Loucy (cell line): Measurements from ENCODE around the gene MED13L.
A peak's percentile ranks its signal among the peaks of the same experiment; 100 is the strongest.
"Not testable (repeated sequence)": the region's sequence is repeated elsewhere in the genome, so short reads cannot be mapped to it uniquely, and the experiment has no call there.

Source experiments
- H2AFZ ChIP-seq: fragments of 200-600 bp; sonication (generic); 2 replicates; pipeline ENCODE4 v1.6.0; 2016; ENCODE audit warnings: antibody characterized with exemption, mild to moderate bottlenecking, low read length, moderate library complexity
- H3F3A ChIP-seq: fragments of 200-600 bp; 2 replicates; pipeline ENCODE4 v1.6.0; 2016; ENCODE audit warnings: antibody characterized with exemption, low read depth, mild to moderate bottlenecking
- H3K27me3 ChIP-seq: fragments of 200-600 bp; sonication (generic); 2 replicates; pipeline ENCODE4 v1.6.1; 2014; ENCODE audit warnings: low read length, mild to moderate bottlenecking; ENCODE audit not compliant: insufficient read depth, poor library complexity, severe bottlenecking
- H3K36me3 ChIP-seq: fragments of 200-600 bp; sonication (generic); 2 replicates; pipeline ENCODE4 v1.6.1; 2016; ENCODE audit warnings: low read length; ENCODE audit not compliant: insufficient read depth
- H3K4me1 ChIP-seq: fragments of 200-600 bp; sonication (generic); 2 replicates; pipeline ENCODE4 v1.5.1; 2014; ENCODE audit warnings: low read length, mild to moderate bottlenecking; ENCODE audit not compliant: insufficient read depth, poor library complexity, severe bottlenecking
- H3K4me2 ChIP-seq: fragments of 200-600 bp; sonication (generic); 2 replicates; pipeline ENCODE4 v1.6.0; 2014; ENCODE audit warnings: antibody characterized with exemption, low read length, low read depth, mild to moderate bottlenecking; ENCODE audit not compliant: poor library complexity, severe bottlenecking
- H3K4me3 ChIP-seq: fragments of 200-600 bp; sonication (generic); 2 replicates; pipeline ENCODE4 v1.5.1; 2014; ENCODE audit warnings: low read length, mild to moderate bottlenecking, mixed read lengths; ENCODE audit not compliant: poor library complexity, severe bottlenecking
- H3K79me2 ChIP-seq: fragments of 200-600 bp; sonication (generic); 2 replicates; pipeline ENCODE4 v1.6.1; 2014; ENCODE audit warnings: low read length; ENCODE audit not compliant: insufficient read depth
- H3K9ac ChIP-seq: fragments of 200-600 bp; sonication (generic); 2 replicates; pipeline ENCODE4 v1.6.0; 2014; ENCODE audit warnings: mild to moderate bottlenecking, low read depth, low read length, moderate library complexity; ENCODE audit not compliant: poor library complexity, severe bottlenecking
- H3K9me2 ChIP-seq: fragments of 200-600 bp; sonication (generic); replicated peaks from 2 replicates; pipeline ENCODE4 v1.6.1; 2016; ENCODE audit warnings: low read depth, low read length, mixed read lengths
- H3K9me3 ChIP-seq: fragments of 200-600 bp; sonication (generic); 2 replicates; pipeline ENCODE4 v1.6.1; 2014; ENCODE audit warnings: mild to moderate bottlenecking, antibody characterized with exemption, low read length, low read depth; ENCODE audit not compliant: insufficient read depth
- H4K20me1 ChIP-seq: fragments of 200-600 bp; sonication (generic); 2 replicates; pipeline ENCODE4 v1.6.0; 2014; ENCODE audit warnings: antibody characterized with exemption, low read length, mild to moderate bottlenecking; ENCODE audit not compliant: insufficient read depth, poor library complexity, severe bottlenecking
- EZH2phosphoT487 ChIP-seq: fragments of 200-600 bp; IDR thresholded peaks from 2 replicates; pipeline ENCODE4 v1.6.1; 2018; ENCODE audit warnings: antibody characterized with exemption, mild to moderate bottlenecking, moderate library complexity, borderline replicate concordance
- TF ChIP-seq, protein P1 (sequence below): fragments of 200-600 bp; sonication (generic); conservative IDR thresholded peaks from 2 replicates; pipeline ENCODE4 v1.5.1; 2014; ENCODE audit warnings: mild to moderate bottlenecking, antibody characterized with exemption, low read length

MED13L gene

DNA sequence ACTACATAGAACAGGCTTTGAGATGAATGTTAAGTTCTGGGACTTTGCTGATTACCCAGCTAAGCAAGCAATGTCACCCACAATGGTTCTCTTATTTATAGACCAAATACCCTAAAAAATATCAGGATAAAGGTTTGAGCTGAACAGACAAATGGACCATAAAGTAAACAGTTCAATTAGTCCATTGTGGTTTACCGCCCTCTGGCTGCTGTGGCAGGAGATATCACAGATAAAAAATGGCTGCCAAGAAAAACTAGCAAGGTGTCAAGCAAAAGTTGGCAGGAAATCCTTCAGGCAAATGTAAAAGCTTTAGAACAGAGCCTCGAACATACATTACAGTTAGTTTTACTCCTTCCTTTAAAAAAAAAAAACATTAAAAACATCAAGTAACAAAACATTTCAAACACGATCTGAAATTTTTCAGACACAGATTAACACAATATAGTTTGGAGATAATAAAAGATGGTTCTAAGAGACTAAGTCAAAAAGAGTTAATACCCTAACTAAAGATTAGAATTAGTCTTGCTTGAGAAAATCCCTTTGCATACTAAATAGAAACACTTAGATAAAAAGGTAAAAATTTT is 41.3 kb downstream of the MED13L start:
- H3K9me2 ChIP-seq, result no peaks in the 10 kb centered on the region
- TF ChIP-seq, protein P1, sequence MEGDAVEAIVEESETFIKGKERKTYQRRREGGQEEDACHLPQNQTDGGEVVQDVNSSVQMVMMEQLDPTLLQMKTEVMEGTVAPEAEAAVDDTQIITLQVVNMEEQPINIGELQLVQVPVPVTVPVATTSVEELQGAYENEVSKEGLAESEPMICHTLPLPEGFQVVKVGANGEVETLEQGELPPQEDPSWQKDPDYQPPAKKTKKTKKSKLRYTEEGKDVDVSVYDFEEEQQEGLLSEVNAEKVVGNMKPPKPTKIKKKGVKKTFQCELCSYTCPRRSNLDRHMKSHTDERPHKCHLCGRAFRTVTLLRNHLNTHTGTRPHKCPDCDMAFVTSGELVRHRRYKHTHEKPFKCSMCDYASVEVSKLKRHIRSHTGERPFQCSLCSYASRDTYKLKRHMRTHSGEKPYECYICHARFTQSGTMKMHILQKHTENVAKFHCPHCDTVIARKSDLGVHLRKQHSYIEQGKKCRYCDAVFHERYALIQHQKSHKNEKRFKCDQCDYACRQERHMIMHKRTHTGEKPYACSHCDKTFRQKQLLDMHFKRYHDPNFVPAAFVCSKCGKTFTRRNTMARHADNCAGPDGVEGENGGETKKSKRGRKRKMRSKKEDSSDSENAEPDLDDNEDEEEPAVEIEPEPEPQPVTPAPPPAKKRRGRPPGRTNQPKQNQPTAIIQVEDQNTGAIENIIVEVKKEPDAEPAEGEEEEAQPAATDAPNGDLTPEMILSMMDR, result peak; percentile 86
- no peak for TF ChIP-seq EZH2phosphoT487
- H3K9me3 ChIP-seq, result no peaks in the 10 kb centered on the region
- H3K9ac ChIP-seq, result peak overlapping the region; percentile 44
- no peak overlapping the region for H2AFZ ChIP-seq
- H3K4me1 ChIP-seq, result peaks cover 20% of the 10 kb centered on the region
- H3K4me2 ChIP-seq, result peak overlapping the region; percentile 65
- peaks cover 88% of the 10 kb centered on the region for H3K79me2 ChIP-seq
- H3K27me3 ChIP-seq, result no peaks in the 10 kb centered on the region
- no peaks in the 10 kb centered on the region for H3F3A ChIP-seq
- H4K20me1 ChIP-seq, result peaks cover 27% of the 10 kb centered on the region
- peak overlapping the region; percentile 55 for H3K4me3 ChIP-seq
- no peaks in the 10 kb centered on the region for H3K36me3 ChIP-seq

DNA sequence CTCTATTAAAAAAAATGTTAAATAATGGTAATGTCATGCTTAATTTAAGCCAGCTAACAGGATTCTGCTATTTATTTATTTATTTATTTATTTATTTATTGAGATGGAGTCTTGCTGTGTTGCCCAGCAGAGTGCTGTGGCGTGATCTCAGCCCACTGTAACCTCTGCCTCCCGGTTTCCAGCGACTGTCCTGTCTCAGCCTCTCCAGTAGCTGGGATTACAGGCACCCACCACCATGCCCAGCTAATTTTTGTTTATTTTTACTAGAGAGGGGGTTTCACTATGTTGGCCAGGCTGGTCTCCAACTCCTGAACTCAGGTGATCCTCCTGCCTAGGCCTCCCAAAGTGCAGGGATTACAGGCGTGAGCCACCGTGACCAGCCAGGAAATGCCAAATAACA is 43.3 kb downstream of the MED13L start:
- H2AFZ ChIP-seq, H3K27me3 ChIP-seq, H3K4me3 ChIP-seq, H3K9ac ChIP-seq, H3K9me2 ChIP-seq, H3K4me2 ChIP-seq, H3K9me3 ChIP-seq, H3K36me3 ChIP-seq, H3F3A ChIP-seq: not testable (repeated sequence)
- H3K4me1 ChIP-seq, result peaks cover 20% of the 10 kb centered on the region
- peaks cover 19% of the 10 kb centered on the region for H4K20me1 ChIP-seq
- peaks cover 85% of the 10 kb centered on the region for H3K79me2 ChIP-seq

DNA sequence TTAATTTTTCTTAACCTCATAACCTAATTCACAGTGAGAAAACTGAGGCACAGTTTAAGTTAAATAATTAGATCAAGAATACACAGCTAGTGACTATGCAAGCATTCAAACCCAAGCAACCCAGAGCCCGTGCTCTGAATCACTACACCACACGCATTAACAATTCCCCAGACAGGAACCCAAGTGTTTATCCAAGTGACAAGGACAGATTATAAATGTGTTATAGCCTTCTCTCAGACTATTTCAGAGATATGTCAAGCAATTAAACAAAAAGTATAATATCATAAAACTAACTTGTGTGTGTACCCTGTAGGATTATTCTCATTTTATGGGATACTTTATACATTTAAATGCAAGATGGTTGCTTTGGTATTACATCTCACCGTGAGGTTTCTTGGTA is 43.8 kb downstream of the MED13L start:
- Histone ChIP-seq H3K9me3 (no peaks in the 10 kb centered on the region), H3K79me2 (peaks cover 85% of the 10 kb centered on the region), H3K36me3 (peaks cover 5% of the 10 kb centered on the region; the same call in 1 of the 2 replicates), H3K9me2 (no peaks in the 10 kb centered on the region), H3K27me3 (no peaks in the 10 kb centered on the region), H3K4me3 (no peak overlapping the region), H4K20me1 (peaks cover 19% of the 10 kb centered on the region), H3K9ac (no peak overlapping the region), H2AFZ (no peak overlapping the region), H3F3A (no peaks in the 10 kb centered on the region), H3K4me2 (no peak overlapping the region), H3K4me1 (peaks cover 20% of the 10 kb centered on the region)
- TF ChIP-seq EZH2phosphoT487, result no peak

DNA sequence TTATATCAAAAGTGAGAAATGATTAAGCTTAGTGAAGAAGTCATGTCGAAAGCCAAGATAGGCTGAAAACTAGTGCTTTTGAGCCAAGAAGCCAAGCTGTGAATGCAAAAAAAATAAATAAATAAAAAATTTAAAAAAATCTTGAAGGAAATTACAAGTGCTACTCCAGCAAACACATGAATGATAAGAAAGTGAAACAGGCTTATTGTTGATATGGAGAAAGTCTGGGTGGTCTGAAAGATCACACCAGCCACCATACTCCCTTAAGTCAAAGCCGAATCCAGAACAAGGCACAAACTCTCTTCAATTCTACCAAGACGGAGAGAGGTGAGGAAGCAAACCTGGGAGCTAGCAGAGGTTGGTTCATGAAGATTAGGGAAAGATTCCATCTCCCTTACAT is 49.7 kb downstream of the MED13L start:
- Histone ChIP-seq H3K27me3 (no peaks in the 10 kb centered on the region), H3K79me2 (peaks cover 78% of the 10 kb centered on the region), H3K4me1 (no peaks in the 10 kb centered on the region), H3K36me3 (peaks cover 5% of the 10 kb centered on the region; the same call in 1 of the 2 replicates), H3K4me3 (no peak overlapping the region), H3F3A (no peaks in the 10 kb centered on the region), H3K9me3 (no peaks in the 10 kb centered on the region), H3K9me2 (no peaks in the 10 kb centered on the region), H3K4me2 (no peak overlapping the region), H3K9ac (no peak overlapping the region), H2AFZ (no peak overlapping the region), H4K20me1 (peaks cover 5% of the 10 kb centered on the region)
- TF ChIP-seq, protein P1, result no peak
- no peak for TF ChIP-seq EZH2phosphoT487
